Gastrocnemius medialis (tissue), 4 donors: ENCODE data around the gene PDZD4. TPM values are rescaled to one million over a fixed set of nuclear protein-coding genes. Genes with fewer than 3 reads are reported as not detected.

ENCODE experiments used
- ATAC-seq, 2 donors: fragments of 150-250 bp; one replicate each; pipeline ENCODE4 v1.9.1; 2016
- DNase-seq, 2 donors: peaks; one replicate each; pipeline ENCODE4 v3.0.0-alpha.2; 2019
- H3K27ac ChIP-seq, 4 donors: fragments of 200-600 bp; sonication (generic); 1 replicate in 1 of 4; 2 replicates in 3 of 4; pipeline ENCODE4 v1.5.1; 2016 to 2018; ENCODE audit warnings: mild to moderate bottlenecking in 2 of 4, moderate library complexity in 1 of 4
- H3K27me3 ChIP-seq, 3 donors: fragments of 200-600 bp; sonication (generic) in 2 of 3; 1 replicate in 1 of 3; 2 replicates in 2 of 3; pipeline versions ENCODE4 v1.5.1 to v1.6.0; 2016 to 2019; ENCODE audit warnings: mild to moderate bottlenecking in 1 of 3, moderate library complexity in 1 of 3
- H3K36me3 ChIP-seq, 2 donors: fragments of 200-600 bp; sonication (generic) in 1 of 2; one replicate each; pipeline ENCODE4 v1.5.1; 2017 to 2018
- H3K4me1 ChIP-seq, 2 donors: fragments of 200-600 bp; sonication (generic) in 1 of 2; one replicate each; pipeline ENCODE4 v1.5.1; 2016 to 2017; ENCODE audit warnings: mild to moderate bottlenecking in 2 of 2
- H3K4me3 ChIP-seq, 4 donors: fragments of 200-600 bp; sonication (generic) in 3 of 4; 1 replicate in 1 of 4; 2 replicates in 3 of 4; pipeline ENCODE4 v1.5.1; 2016 to 2019; ENCODE audit warnings: mild to moderate bottlenecking in 2 of 4
- H3K9me3 ChIP-seq, 3 donors: fragments of 200-600 bp; sonication (generic) in 2 of 3; 1 replicate in 1 of 3; 2 replicates in 2 of 3; pipeline ENCODE4 v1.5.1; 2016 to 2019
- POLR2A ChIP-seq, 2 donors: fragments of 450-650 bp; IDR thresholded peaks; one replicate each; pipeline ENCODE4 v1.6.1; 2017; ENCODE audit warnings: antibody characterized with exemption in 2 of 2, mild to moderate bottlenecking in 2 of 2, moderate library complexity in 2 of 2
- in situ Hi-C, 4 donors: fragments of 200-750 bp; cut with MboI; loops; one replicate each; pipeline versions ENCODE4 v1.15.0 to v1.8.0; 2017; ENCODE audit warnings: low sequenced_read_pairs in 4 of 4
- intact Hi-C: fragments of 100-400 bp; cut with DNase I; formaldehyde crosslinking; loops from one replicate; pipeline ENCODE4 v1.15.1; 2023; ENCODE audit warnings: low total_unique reads
- total RNA-seq, 4 donors: library from RNA; depleted of rRNA; stranded (reverse); fragments of >200 nt; gene quantifications; one replicate each; pipeline versions ENCODE4 v1.1.0 to v1.2.3, GENCODE V29; 2016
- TF ChIP-seq, protein P1 (sequence below), 5 experiments: fragments of 450-650 bp in 3 of 5; fragments of 200-600 bp in 2 of 5; sonication (generic) in 2 of 5; IDR thresholded peaks in 4 of 5; conservative IDR thresholded peaks in 1 of 5; 1 replicate in 4 of 5; 2 replicates in 1 of 5; pipeline ENCODE4 v1.5.1; 2016 to 2019; ENCODE audit warnings: antibody characterized with exemption in 5 of 5, mild to moderate bottlenecking in 3 of 5, moderate library complexity in 3 of 5

The PDZD4 gene
- total RNA-seq, 4 donors from 2014 or later = 0.59 to 2.2 (median 1.4) TPM

DNA sequence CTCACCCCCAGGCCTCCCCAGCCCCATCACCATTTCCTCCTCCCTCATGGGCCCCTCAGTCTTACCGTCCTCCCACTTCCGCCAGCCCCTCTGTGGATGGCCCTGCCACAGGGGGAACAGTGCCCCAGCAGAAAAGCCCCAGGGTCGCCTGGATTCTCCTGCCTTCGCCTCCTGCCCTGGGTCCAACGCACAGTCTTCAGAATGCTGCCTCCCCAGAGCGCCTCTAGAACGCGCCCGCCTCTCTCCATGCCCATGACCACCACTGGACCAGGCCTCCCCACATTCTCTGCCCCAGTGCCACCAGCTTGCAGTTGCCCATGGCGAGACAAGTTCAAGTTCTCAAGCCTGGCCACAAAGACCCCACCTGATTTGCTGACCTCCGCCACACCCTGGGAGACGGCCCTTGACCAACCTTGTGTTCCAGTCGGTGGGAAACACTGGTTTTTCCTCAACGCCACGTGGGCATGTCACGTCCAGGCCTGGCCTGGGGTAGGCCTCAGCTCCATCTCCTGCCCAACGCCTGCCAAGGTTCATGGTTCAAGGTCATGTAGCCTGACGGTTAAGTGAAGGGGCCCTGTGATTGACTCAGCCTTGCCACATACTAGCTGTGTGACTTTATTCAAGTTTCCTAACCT, 66.9 kb downstream of the PDZD4 start:
- in situ Hi-C loops = no loop called here
- Histone ChIP-seq H3K27me3 (no peaks in the 10 kb centered on the region), H3K27ac (no peak overlapping the region), H3K36me3 (no peaks in the 10 kb centered on the region), H3K4me3 (no peak overlapping the region), H3K4me1 (no peaks in the 10 kb centered on the region), H3K9me3 (no peaks in the 10 kb centered on the region)
- ATAC-seq (peak in 1 of 2 donors; percentile 16), DNase-seq (peak in 1 of 2 donors; percentile 6)
- no peak for TF ChIP-seq POLR2A (IDR thresholded peaks at IDR 0.05)
- TF ChIP-seq, protein P1, sequence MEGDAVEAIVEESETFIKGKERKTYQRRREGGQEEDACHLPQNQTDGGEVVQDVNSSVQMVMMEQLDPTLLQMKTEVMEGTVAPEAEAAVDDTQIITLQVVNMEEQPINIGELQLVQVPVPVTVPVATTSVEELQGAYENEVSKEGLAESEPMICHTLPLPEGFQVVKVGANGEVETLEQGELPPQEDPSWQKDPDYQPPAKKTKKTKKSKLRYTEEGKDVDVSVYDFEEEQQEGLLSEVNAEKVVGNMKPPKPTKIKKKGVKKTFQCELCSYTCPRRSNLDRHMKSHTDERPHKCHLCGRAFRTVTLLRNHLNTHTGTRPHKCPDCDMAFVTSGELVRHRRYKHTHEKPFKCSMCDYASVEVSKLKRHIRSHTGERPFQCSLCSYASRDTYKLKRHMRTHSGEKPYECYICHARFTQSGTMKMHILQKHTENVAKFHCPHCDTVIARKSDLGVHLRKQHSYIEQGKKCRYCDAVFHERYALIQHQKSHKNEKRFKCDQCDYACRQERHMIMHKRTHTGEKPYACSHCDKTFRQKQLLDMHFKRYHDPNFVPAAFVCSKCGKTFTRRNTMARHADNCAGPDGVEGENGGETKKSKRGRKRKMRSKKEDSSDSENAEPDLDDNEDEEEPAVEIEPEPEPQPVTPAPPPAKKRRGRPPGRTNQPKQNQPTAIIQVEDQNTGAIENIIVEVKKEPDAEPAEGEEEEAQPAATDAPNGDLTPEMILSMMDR (IDR thresholded peaks at IDR 0.05 in 4 of 5, conservative IDR thresholded peaks at IDR 0.05 in 1 of 5) = no peak
- intact Hi-C loops = no loop called here

DNA sequence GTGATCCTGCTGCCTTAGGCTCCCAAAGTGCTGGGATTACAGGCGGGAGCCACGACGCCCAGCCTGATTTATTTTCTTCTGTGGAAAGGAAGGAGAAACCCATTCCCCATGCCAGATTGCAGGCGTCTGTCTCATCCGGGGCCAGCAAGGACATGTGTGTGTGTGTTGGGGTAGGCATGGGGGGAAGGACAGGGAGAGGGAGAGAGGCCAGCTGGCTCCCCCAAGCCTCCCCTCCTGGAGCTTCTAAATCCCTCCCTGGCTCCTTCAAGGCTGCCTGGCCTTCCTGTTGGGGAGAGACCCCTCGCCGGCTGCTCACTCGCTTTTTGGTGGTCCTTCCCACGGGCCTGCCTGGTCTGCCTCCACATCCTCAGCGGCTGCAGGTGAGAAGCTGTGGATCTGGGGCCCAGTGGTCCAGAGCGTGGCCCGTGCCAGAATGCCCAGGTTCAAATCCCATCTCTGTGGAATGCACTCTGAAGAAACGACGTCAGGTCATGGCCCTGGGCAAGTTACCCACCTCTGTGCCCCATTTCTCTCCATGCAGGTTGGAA, 67.6 kb downstream of the PDZD4 start:
- TF ChIP-seq, protein P1 (IDR thresholded peaks at IDR 0.05 in 4 of 5, conservative IDR thresholded peaks at IDR 0.05 in 1 of 5) = no peak
- TF ChIP-seq POLR2A (IDR thresholded peaks at IDR 0.05) = no peak
- peak in 1 of 2 donors; percentile 6 for DNase-seq
- no peaks in the 10 kb centered on the region for H3K36me3 ChIP-seq
- ATAC-seq = no peak
- H3K9me3 ChIP-seq = no peaks in the 10 kb centered on the region
- H3K27ac ChIP-seq = no peak overlapping the region
- intact Hi-C loops = no loop called here
- H3K27me3 ChIP-seq = no peaks in the 10 kb centered on the region
- no peak overlapping the region for H3K4me3 ChIP-seq
- no peaks in the 10 kb centered on the region for H3K4me1 ChIP-seq
- in situ Hi-C loops = no loop called here

DNA sequence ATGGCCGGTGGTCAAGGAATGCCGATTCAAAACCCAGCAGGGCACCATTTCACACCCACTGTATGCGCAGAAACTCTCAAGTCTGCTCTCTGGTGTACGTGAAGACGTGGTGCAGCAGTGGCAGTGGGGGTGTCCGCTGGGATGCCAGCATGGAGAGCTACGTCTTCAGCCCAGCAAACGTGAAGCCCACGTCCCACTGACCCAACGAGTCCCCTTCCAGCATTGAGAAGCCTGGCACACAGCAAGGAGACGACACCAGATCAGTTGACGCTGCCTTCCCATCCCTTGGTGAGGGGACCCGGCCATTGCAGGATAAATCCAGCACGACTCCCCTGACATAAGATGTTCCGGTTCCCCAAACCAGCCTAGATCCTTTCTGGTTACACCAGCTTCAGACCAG, 68.5 kb downstream of the PDZD4 start:
- in situ Hi-C loops (no loop called here), intact Hi-C loops (no loop called here)

DNA sequence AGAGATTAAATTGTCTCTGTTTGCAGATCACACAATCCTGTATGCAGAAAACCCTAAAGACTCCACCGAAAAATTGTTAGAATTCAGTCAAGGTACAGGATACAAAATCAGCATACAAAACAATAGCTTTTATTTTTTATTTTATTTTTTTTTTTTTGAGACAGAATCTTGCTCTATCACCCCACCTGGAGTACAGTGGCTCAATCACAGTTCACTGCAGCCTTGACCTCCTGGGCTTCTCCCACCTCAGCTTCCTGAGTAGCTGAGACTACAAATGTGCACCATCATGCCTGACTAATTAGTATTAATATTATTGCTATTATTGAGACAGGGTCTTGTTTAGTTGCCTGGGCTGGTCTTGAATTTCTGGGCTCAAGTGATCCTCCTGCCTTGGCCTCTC, 75.2 kb downstream of the PDZD4 start:
- Histone ChIP-seq H3K4me3 (no peak overlapping the region), H3K36me3 (no peaks in the 10 kb centered on the region), H3K4me1 (no peaks in the 10 kb centered on the region), H3K27me3 (no peaks in the 10 kb centered on the region), H3K27ac (no peak overlapping the region), H3K9me3 (peaks cover 0 to 6% (median 0%) of the 10 kb centered on the region in 3 donors)
- ATAC-seq (no peak), DNase-seq (no peak)
- no peak for TF ChIP-seq POLR2A (IDR thresholded peaks at IDR 0.05)
- TF ChIP-seq, protein P1 (IDR thresholded peaks at IDR 0.05 in 4 of 5, conservative IDR thresholded peaks at IDR 0.05 in 1 of 5) = no peak
- in situ Hi-C loops = no loop called here
- intact Hi-C loops = no loop called here

More for the DNA sequence above, 68.5 kb downstream of the PDZD4 start:
- Histone ChIP-seq H3K9me3 (no peaks in the 10 kb centered on the region), H3K36me3 (no peaks in the 10 kb centered on the region), H3K27ac (no peak overlapping the region), H3K4me3 (no peak overlapping the region), H3K27me3 (no peaks in the 10 kb centered on the region), H3K4me1 (no peaks in the 10 kb centered on the region)
- DNase-seq (no peak), ATAC-seq (no peak)
- TF ChIP-seq, protein P1 (IDR thresholded peaks at IDR 0.05 in 4 of 5, conservative IDR thresholded peaks at IDR 0.05 in 1 of 5) = no peak
- TF ChIP-seq POLR2A (IDR thresholded peaks at IDR 0.05) = no peak

Other genes with a start within 250 kb of the PDZD4 start
- 10 to 100 TPM; 48.4 to 61.5 (median 52.8) TPM for gene CCNQ, start 231.4 kb downstream of the PDZD4 start, total RNA-seq
- not detected for gene DUSP9, start 183.3 kb downstream of the PDZD4 start, total RNA-seq
- gene PNCK, start 156.7 kb downstream of the PDZD4 start, total RNA-seq = 1 to 10 TPM in 1 of 4 donors, under 1 TPM in 1, not detected in 2; 0.98 to 1.6 TPM
- gene SLC6A8, start 142.6 kb downstream of the PDZD4 start, total RNA-seq = 10 to 100 TPM; 40.1 to 78.1 (median 45.0) TPM
- gene BCAP31, start 106.2 kb downstream of the PDZD4 start, total RNA-seq = 10 to 100 TPM; 41.5 to 91.9 (median 48.3) TPM
- 10 to 100 TPM; 19.9 to 54.6 (median 34.5) TPM for gene ABCD1, start 105.7 kb downstream of the PDZD4 start, total RNA-seq
- gene PLXNB3, start 66.3 kb downstream of the PDZD4 start, total RNA-seq = 1 to 10 TPM in 1 of 4 donors, under 1 TPM in 3; 0.10 to 1.1 (median 0.13) TPM
- gene SRPK3, start 49.5 kb downstream of the PDZD4 start, total RNA-seq = 10 to 100 TPM; 30.3 to 39.9 (median 33.8) TPM
- 10 to 100 TPM; 79.8 to 92.7 (median 86.4) TPM for gene IDH3G, start 36.2 kb downstream of the PDZD4 start, total RNA-seq
- 100 to 1,000 TPM in 2 of 4 donors, 10 to 100 TPM in 2; 73.9 to 111 (median 93.4) TPM for gene SSR4, start 35.9 kb downstream of the PDZD4 start, total RNA-seq
- under 1 TPM; 0.05 to 0.62 (median 0.48) TPM for gene L1CAM, start 55.6 kb upstream of the PDZD4 start, total RNA-seq
- 1 to 10 TPM; 1.5 to 3.8 (median 2.0) TPM for gene AVPR2, start 74.1 kb upstream of the PDZD4 start, total RNA-seq
- 10 to 100 TPM in 1 of 4 donors, 1 to 10 TPM in 3; 2.6 to 10.7 (median 4.4) TPM for gene ARHGAP4, start 95.7 kb upstream of the PDZD4 start, total RNA-seq
- 100 to 1,000 TPM in 2 of 4 donors, 10 to 100 TPM in 2; 76.3 to 175 (median 111) TPM for gene NAA10, start 104.5 kb upstream of the PDZD4 start, total RNA-seq
- 1 to 10 TPM; 1.8 to 2.6 (median 2.0) TPM for gene RENBP, start 114.1 kb upstream of the PDZD4 start, total RNA-seq
- 10 to 100 TPM; 15.9 to 56.4 (median 51.8) TPM for gene HCFC1, start 141.3 kb upstream of the PDZD4 start, total RNA-seq
- 1 to 10 TPM; 1.3 to 8.6 (median 3.8) TPM for gene TMEM187, start 142.2 kb upstream of the PDZD4 start, total RNA-seq
- gene IRAK1, start 189.4 kb upstream of the PDZD4 start, total RNA-seq = 100 to 1,000 TPM in 3 of 4 donors, 10 to 100 TPM in 1; 73.9 to 157 (median 115) TPM